ENCODE measurements around the gene HERC4.
"Not testable (repeated sequence)": the region's sequence is repeated elsewhere in the genome, so short reads cannot be mapped to it uniquely, and the experiment has no call there.

The HERC4 gene

DNA sequence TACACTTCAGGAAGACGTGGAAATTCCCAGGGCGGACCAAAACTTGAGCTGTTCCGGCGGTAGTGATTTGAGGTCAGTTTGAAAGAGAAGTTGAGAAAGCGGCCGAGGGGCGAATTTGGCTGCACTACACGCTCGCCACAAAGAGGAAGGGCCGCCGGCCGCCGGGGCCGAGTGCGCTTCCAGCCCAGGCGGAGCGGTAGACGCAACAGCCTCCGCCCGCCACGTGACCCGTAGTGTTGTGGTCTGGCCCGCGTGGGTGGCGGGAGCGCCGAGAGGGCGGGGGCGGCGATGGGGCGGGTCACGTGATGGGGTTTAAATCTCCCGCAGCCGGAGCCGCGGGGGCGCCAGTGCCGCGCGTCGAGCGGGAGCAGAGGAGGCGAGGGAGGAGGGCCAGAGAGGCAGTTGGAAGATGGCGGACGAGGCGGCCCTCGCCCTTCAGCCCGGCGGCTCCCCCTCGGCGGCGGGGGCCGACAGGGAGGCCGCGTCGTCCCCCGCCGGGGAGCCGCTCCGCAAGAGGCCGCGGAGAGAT is 190.7 kb downstream of the HERC4 start, which contains the start of gene SIRT1:
Gene SIRT1 (plus strand): TSS at position 344 of the 529 bp plus-strand sequence. CDS start 66 bp downstream, at position 410.
- POLR2A ChIA-PET, result interaction anchor here (0.9 to 1.8 kb wide), 5 partner anchors 9 to 96 kb away, joined by 3 to 9 read pairs (median 3); partner anchors contain the start of gene DNAJC12
- CTCF ChIA-PET, result interaction anchor here (0.6 to 1.1 kb wide), 3 partner anchors 29 to 346 kb away, joined by 4 read pairs; no protein-coding TSS in a partner anchor

DNA sequence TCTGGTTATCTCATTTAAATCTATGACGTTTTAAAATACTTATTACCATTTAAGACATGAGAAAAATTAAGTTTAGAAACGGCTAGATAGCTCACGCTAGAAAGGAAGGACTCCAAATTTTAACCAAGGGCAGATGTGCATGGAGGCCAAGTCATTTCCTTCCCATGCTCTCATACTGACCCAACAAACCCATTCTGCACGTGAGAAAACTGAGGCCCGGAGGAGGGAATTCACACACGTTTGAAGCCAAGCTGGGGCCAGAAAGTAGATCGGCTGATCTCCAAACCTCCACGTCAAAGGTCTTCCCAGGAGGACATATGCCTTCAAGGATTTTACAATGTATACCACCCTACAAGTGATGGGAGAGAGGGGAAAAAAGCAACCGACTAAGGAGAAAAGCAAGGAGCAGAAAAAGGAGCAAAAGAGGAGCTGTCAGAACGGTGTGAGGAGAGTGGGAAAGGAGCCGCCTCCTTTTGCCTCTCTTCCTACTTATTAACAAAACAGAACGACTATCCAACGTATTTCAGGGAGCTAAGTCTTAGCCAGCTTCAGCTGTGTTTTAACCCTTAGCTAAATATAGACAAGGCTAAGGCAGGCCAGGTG is 191.3 kb downstream of the HERC4 start:
- no peak for DNase-seq (ENCODE audit: extremely low spot score)
- TF ChIP-seq ZNF384 (IDR thresholded peaks at IDR 0.05), result no peak
- no peak for TF ChIP-seq SUZ12 (IDR thresholded peaks at IDR 0.05)
- no peak for TF ChIP-seq TARDBP (IDR thresholded peaks at IDR 0.05)
- ChIA-PET POLR2A (interaction anchor here (0.9 to 1.8 kb wide), 5 partner anchors 8 to 95 kb away, joined by 3 to 9 read pairs (median 3); partner anchors contain the start of gene DNAJC12), CTCF (interaction anchor here (0.6 to 1.1 kb wide), 3 partner anchors 29 to 347 kb away, joined by 4 read pairs; no protein-coding TSS in a partner anchor)

More for the DNA sequence above, 190.7 kb downstream of the HERC4 start, which contains the start of gene SIRT1:
- peak; percentile 94 for DNase-seq (ENCODE audit: extremely low spot score)
- no peak for TF ChIP-seq TARDBP (IDR thresholded peaks at IDR 0.05)
- no peak for TF ChIP-seq LEF1 (IDR thresholded peaks at IDR 0.05; ENCODE audit: borderline replicate concordance)
- TF ChIP-seq ZNF384 (IDR thresholded peaks at IDR 0.05), result no peak
- no peak for TF ChIP-seq NFRKB (IDR thresholded peaks at IDR 0.05)
- no peak for TF ChIP-seq FOXA1 (IDR thresholded peaks at IDR 0.05)
- TF ChIP-seq BHLHE40 (IDR thresholded peaks at IDR 0.05; ENCODE audit: borderline replicate concordance), result no peak
- TF ChIP-seq HDGF (IDR thresholded peaks at IDR 0.05; ENCODE audit: borderline replicate concordance), result no peak
- TF ChIP-seq ARNT (IDR thresholded peaks at IDR 0.05), result no peak
- TF ChIP-seq, protein P1, sequence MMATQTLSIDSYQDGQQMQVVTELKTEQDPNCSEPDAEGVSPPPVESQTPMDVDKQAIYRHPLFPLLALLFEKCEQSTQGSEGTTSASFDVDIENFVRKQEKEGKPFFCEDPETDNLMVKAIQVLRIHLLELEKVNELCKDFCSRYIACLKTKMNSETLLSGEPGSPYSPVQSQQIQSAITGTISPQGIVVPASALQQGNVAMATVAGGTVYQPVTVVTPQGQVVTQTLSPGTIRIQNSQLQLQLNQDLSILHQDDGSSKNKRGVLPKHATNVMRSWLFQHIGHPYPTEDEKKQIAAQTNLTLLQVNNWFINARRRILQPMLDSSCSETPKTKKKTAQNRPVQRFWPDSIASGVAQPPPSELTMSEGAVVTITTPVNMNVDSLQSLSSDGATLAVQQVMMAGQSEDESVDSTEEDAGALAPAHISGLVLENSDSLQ (IDR thresholded peaks at IDR 0.05), result no peak
- TF ChIP-seq SUZ12 (IDR thresholded peaks at IDR 0.05), result no peak
- TF ChIP-seq FOXM1 (IDR thresholded peaks at IDR 0.05; ENCODE audit: borderline replicate concordance), result no peak
- TF ChIP-seq L3MBTL2 (conservative IDR thresholded peaks at IDR 0.05), result peak; percentile 90
- peak; percentile 82; the same call in 1 of the 2 replicates for TF ChIP-seq FOXK2 (IDR thresholded peaks at IDR 0.05)
- TF ChIP-seq ELF4 (IDR thresholded peaks at IDR 0.05), result peak; percentile 21; the same call in 1 of the 2 replicates
- TF ChIP-seq SP1 (IDR thresholded peaks at IDR 0.05), result no peak
- TF ChIP-seq CTBP1 (IDR thresholded peaks at IDR 0.05; ENCODE audit: borderline replicate concordance), result peak; percentile 54; the same call in 1 of the 2 replicates

DNA sequence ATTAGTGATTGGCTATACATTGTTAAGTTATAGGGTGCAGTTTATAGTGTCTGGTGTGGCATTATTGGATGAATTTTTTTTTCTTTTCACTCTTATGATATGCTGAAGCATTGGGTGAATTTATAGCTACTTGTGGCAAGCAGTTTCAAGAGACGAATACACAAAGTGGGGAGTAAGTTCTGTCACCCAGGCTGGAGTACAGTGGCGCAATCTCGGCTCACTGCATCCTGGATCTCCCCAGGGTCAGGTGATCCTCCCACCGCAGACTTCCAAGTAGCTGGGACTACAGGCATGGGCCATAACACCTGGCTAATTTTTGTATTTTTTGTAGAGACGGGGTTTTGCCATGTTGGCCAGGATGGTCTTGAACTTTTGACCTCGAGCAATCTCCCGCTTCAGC is 196.9 kb downstream of the HERC4 start:
- POLR2A ChIA-PET, result no interaction called here
- CTCF ChIA-PET, result interaction anchor here (0.6 to 0.7 kb wide), 2 partner anchors 205 to 211 kb away, joined by 6 to 9 read pairs; no protein-coding TSS in a partner anchor
- no peak for DNase-seq (ENCODE audit: extremely low spot score)

DNA sequence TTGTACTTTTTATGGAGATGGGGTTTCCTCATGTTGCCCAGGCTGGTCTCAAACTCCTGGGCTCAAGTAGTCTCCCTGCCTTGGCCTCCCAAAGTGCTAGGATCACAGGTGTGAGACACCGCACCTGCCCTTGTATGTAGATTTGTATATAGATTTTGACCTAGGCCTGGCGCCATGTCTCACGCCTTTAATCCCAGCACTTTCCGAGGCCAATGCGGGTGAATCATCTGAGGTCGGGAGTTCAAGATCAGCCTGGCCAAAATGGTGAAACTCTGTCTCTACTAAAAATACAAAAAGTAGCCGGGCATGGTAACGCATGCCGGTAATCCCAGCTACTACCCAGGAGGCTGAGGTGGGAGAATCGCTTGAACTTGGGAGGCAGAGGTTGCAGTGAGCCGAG is 197.7 kb downstream of the HERC4 start:
- POLR2A ChIA-PET, result not testable (repeated sequence)
- CTCF ChIA-PET, result interaction anchor here (0.7 kb wide), 1 partner anchor 210 kb away, joined by 9 read pairs; no protein-coding TSS in a partner anchor

More for the DNA sequence above, 196.9 kb downstream of the HERC4 start:
- TF ChIP-seq ARNT (IDR thresholded peaks at IDR 0.05) (no peak), CTBP1 (IDR thresholded peaks at IDR 0.05; ENCODE audit: borderline replicate concordance) (no peak), LEF1 (IDR thresholded peaks at IDR 0.05; ENCODE audit: borderline replicate concordance) (no peak), HDGF (IDR thresholded peaks at IDR 0.05; ENCODE audit: borderline replicate concordance) (no peak), ZNF384 (IDR thresholded peaks at IDR 0.05) (no peak), FOXA1 (IDR thresholded peaks at IDR 0.05) (no peak), NFRKB (IDR thresholded peaks at IDR 0.05) (no peak), FOXK2 (IDR thresholded peaks at IDR 0.05) (no peak), BHLHE40 (IDR thresholded peaks at IDR 0.05; ENCODE audit: borderline replicate concordance) (no peak), ELF4 (IDR thresholded peaks at IDR 0.05) (no peak)

DNA sequence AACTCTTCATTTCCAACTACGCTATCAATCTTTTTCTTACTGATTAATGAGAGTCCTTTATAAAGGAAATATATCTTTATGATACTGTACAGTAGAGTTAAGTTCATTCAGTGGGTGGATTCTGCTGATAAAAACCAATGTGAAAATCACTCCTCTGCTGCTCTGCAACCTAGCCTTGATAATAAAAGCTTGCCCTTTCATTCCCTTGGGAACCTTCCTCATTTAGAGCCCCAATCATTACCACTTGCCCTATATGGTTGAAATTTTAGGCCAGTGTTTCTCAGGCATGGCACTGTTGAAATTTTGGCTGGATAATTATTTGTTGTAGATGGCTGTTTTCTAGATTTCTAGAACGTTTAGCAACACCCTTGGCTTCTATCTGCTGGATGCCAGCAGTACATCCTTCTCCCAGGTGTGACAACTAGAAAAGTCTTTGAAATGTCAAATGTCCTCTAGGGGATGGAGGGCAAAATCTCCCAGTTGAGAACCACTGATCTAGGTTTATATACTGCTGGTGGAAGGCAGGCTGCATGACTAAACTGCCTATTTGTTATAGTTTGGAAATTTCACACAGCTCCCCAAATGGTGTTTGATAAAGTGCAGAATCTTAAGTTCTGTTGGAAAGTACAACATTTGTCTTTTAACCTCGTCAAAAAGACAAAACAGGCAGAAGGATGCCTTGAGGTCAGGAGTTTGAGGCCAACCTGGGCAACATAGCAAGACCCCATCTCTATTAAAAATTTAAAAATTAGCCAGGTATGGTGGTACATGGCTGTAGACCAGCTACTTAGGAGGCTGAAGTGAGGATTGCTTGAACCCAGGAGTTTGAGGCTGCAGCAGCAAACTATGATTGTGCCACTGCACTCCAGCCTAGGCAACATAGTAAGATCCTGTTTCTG is 199.5 kb downstream of the HERC4 start:
- TF ChIP-seq CTBP1 (IDR thresholded peaks at IDR 0.05; ENCODE audit: borderline replicate concordance) (no peak), SP1 (IDR thresholded peaks at IDR 0.05) (no peak), L3MBTL2 (conservative IDR thresholded peaks at IDR 0.05) (no peak), LEF1 (IDR thresholded peaks at IDR 0.05; ENCODE audit: borderline replicate concordance) (no peak), ZNF384 (IDR thresholded peaks at IDR 0.05) (no peak), FOXK2 (IDR thresholded peaks at IDR 0.05) (no peak), TARDBP (IDR thresholded peaks at IDR 0.05) (no peak), HDGF (IDR thresholded peaks at IDR 0.05; ENCODE audit: borderline replicate concordance) (no peak), SUZ12 (IDR thresholded peaks at IDR 0.05) (no peak), FOXA1 (IDR thresholded peaks at IDR 0.05) (no peak), BHLHE40 (IDR thresholded peaks at IDR 0.05; ENCODE audit: borderline replicate concordance) (no peak), NFRKB (IDR thresholded peaks at IDR 0.05) (no peak), FOXM1 (IDR thresholded peaks at IDR 0.05; ENCODE audit: borderline replicate concordance) (no peak), ARNT (IDR thresholded peaks at IDR 0.05) (no peak), ELF4 (IDR thresholded peaks at IDR 0.05) (no peak)
- TF ChIP-seq, protein P1 (IDR thresholded peaks at IDR 0.05), result no peak; the same call in 1 of the 2 replicates
- CTCF ChIA-PET, result no interaction called here
- POLR2A ChIA-PET, result interaction anchor here (1.2 kb wide), 1 partner anchor 8 kb away, joined by 3 read pairs; the partner anchor contains the start of gene SIRT1
- DNase-seq (ENCODE audit: extremely low spot score), result no peak

More for the DNA sequence above, 197.7 kb downstream of the HERC4 start:
- not testable (repeated sequence) for DNase-seq (ENCODE audit: extremely low spot score)

Measured in HEK293T (cell line).